PC-3 (cell line): ENCODE data around the gene TPPP3.

Experiments used
- EZH2 ChIP-seq: fragments of 300-600 bp; sonication (generic); IDR thresholded peaks from one replicate; pipeline ENCODE4 v1.6.1; 2017; ENCODE audit warnings: antibody characterized with exemption, mild to moderate bottlenecking, low read length; ENCODE audit not compliant: unreplicated experiment
- EZH2phosphoT487 ChIP-seq: fragments of 300-600 bp; sonication (generic); IDR thresholded peaks from 2 replicates; pipeline ENCODE4 v1.6.1; 2018; ENCODE audit warnings: mild to moderate bottlenecking, antibody characterized with exemption, low read length, borderline replicate concordance
- TF ChIP-seq, protein P1 (sequence below): fragments of 300-600 bp; sonication (generic); conservative IDR thresholded peaks from 2 replicates; pipeline ENCODE4 v1.5.1; 2017; ENCODE audit warnings: antibody characterized with exemption, low read depth, mild to moderate bottlenecking, low read length

DNA sequence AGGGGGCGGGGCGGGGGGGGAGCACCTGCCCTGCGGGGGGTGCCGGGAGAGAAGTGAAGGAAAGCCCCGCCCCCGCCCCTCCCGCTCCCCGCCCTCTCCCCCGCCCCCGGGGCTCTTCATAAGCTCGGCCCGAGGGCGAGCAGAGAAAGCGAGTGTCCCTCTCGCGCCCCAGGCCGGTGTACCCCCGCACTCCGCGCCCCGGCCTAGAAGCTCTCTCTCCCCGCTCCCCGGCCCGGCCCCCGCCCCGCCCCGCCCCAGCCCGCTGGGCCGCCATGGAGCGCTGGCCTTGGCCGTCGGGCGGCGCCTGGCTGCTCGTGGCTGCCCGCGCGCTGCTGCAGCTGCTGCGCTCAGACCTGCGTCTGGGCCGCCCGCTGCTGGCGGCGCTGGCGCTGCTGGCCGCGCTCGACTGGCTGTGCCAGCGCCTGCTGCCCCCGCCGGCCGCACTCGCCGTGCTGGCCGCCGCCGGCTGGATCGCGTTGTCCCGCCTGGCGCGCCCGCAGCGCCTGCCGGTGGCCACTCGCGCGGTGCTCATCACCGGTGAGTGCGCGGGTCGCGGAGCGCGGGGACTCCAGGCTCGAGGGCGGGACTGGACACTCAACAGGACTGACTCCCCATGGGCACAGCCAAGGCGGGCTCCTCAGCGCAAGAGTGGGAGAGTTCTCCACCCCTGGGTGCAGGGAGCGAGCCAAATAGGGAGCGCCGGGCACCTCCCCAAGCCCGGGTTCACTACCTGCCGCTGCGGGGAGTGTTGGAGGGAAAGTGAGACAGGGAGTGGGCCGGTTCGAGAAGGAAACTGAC is 37.9 kb upstream of the TPPP3 start, which contains the start of gene HSD11B2:
- TF ChIP-seq, protein P1, sequence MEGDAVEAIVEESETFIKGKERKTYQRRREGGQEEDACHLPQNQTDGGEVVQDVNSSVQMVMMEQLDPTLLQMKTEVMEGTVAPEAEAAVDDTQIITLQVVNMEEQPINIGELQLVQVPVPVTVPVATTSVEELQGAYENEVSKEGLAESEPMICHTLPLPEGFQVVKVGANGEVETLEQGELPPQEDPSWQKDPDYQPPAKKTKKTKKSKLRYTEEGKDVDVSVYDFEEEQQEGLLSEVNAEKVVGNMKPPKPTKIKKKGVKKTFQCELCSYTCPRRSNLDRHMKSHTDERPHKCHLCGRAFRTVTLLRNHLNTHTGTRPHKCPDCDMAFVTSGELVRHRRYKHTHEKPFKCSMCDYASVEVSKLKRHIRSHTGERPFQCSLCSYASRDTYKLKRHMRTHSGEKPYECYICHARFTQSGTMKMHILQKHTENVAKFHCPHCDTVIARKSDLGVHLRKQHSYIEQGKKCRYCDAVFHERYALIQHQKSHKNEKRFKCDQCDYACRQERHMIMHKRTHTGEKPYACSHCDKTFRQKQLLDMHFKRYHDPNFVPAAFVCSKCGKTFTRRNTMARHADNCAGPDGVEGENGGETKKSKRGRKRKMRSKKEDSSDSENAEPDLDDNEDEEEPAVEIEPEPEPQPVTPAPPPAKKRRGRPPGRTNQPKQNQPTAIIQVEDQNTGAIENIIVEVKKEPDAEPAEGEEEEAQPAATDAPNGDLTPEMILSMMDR = no peak
- TF ChIP-seq EZH2phosphoT487 (no peak), EZH2 (no peak)
